Endodermal cell (in vitro differentiated cells): Measurements from ENCODE around the gene GAN. TPM values are rescaled to one million over a fixed set of nuclear protein-coding genes. Genes with fewer than 3 reads are reported as not detected.

Experiments used
- DNase-seq: peaks from one replicate; pipeline ENCODE4 v3.0.0-alpha.2; 2017
- H3K27ac ChIP-seq: 2 replicates; pipeline ENCODE4 v1.5.1; 2013; ENCODE audit warnings: mild to moderate bottlenecking, low read depth, low read length, moderate library complexity
- H3K27me3 ChIP-seq: 2 replicates; pipeline ENCODE4 v1.6.1; 2013; ENCODE audit warnings: mild to moderate bottlenecking, low read length, moderate library complexity; ENCODE audit not compliant: insufficient read depth, control insufficient read depth, poor library complexity, severe bottlenecking
- H3K36me3 ChIP-seq: 2 replicates; pipeline ENCODE4 v1.7.0; 2013; ENCODE audit warnings: mild to moderate bottlenecking, low read length, moderate library complexity; ENCODE audit not compliant: control insufficient read depth, insufficient read depth
- H3K4me1 ChIP-seq: one replicate; pipeline ENCODE4 v1.7.0; 2013; ENCODE audit warnings: low read length; ENCODE audit not compliant: control insufficient read depth, insufficient read depth
- H3K4me3 ChIP-seq: 2 replicates; pipeline ENCODE4 v1.5.1; 2013; ENCODE audit warnings: mild to moderate bottlenecking, low read length, moderate library complexity
- H3K9ac ChIP-seq: 2 replicates; pipeline ENCODE4 v1.6.1; 2013; ENCODE audit warnings: mild to moderate bottlenecking, low read length, moderate library complexity; ENCODE audit not compliant: poor library complexity, severe bottlenecking; ENCODE audit errors: extremely low read depth
- H3K9me3 ChIP-seq: 2 replicates; pipeline ENCODE4 v1.6.1; 2013; ENCODE audit warnings: mild to moderate bottlenecking, low read length, moderate library complexity; ENCODE audit not compliant: control insufficient read depth
- H3K27ac Mint-ChIP-seq: 2 replicates; pipeline ENCODE4 v1.8.0; 2020; ENCODE audit warnings: mixed read lengths
- H3K27me3 Mint-ChIP-seq: 2 replicates; pipeline ENCODE4 v1.8.0; 2021; ENCODE audit warnings: mild to moderate bottlenecking, mixed read lengths; ENCODE audit not compliant: insufficient read depth
- H3K36me3 Mint-ChIP-seq: 2 replicates; pipeline ENCODE4 v1.8.0; 2020; ENCODE audit warnings: low read depth, mixed read lengths
- H3K4me1 Mint-ChIP-seq: 2 replicates; pipeline ENCODE4 v1.8.0; 2020; ENCODE audit warnings: mixed read lengths
- H3K4me3 Mint-ChIP-seq: 2 replicates; pipeline ENCODE4 v1.8.0; 2020; ENCODE audit warnings: mild to moderate bottlenecking, moderate library complexity, mixed read lengths
- H3K9me3 Mint-ChIP-seq: 2 replicates; pipeline ENCODE4 v1.8.0; 2020; ENCODE audit warnings: mild to moderate bottlenecking, mixed read lengths
- CTCF ChIP-seq: fragments of 200-600 bp; sonication (generic); conservative IDR thresholded peaks from 2 replicates; pipeline ENCODE4 v1.5.0; 2021; ENCODE audit warnings: antibody characterized with exemption, mild to moderate bottlenecking
- WGBS, 2 experiments: methylation state at CpG; one replicate each; pipeline versions ENCODE4 v1.1.5 to v1.1.7; 2013; ENCODE audit warnings: missing lambda C conversion rate in 2 of 2, mixed read lengths in 1 of 2; ENCODE audit not compliant: insufficient coverage in 1 of 2, insufficient read length in 1 of 2; 5-methylcytosine and 5-hydroxymethylcytosine counted together
- total RNA-seq, 2 donors: library from RNA; stranded (reverse); fragmentation: NEBNext Ultra II Directional in 1 of 2; extraction: Animal tissue kit (Norgen Biotek cat#: 25700) in 1 of 2; gene quantifications; 2 replicates in 1 of 2; 3 replicates in 1 of 2; pipeline ENCODE4 v1.2.1, GENCODE V29; 2021

GAN gene
- total RNA-seq, 2 donors from 2014 or later = 23.4 to 28.9 TPM

DNA sequence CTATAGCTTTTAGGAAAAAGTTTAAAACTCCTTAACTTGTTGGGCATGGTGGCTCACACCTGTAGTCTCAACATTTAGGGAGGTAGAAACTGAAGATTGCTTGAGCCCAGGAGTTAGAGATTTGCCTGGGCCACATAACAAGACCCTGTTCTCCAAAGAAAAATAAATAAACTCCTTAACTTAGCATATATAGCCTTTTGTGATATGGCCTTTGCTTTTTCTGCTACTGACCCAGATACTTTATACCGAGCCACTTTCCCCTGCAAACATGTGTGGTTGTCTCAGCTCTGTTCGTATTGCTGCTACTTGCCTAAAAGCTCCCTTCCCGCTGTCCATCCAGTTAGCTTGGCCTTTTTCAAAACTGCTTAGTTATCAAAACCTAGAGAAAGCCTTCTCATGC, 51.0 kb downstream of the GAN start:
- Mint-ChIP-seq H3K4me1 (no peaks in the 10 kb centered on the region), H3K4me3 (no peak overlapping the region), H3K27me3 (no peaks in the 10 kb centered on the region), H3K36me3 (peaks cover 67% of the 10 kb centered on the region), H3K27ac (no peak overlapping the region), H3K9me3 (no peaks in the 10 kb centered on the region)
- Histone ChIP-seq H3K4me1 (no peaks in the 10 kb centered on the region), H3K4me3 (no peak overlapping the region), H3K27ac (no peak overlapping the region), H3K36me3 (peaks cover 82% of the 10 kb centered on the region), H3K9me3 (no peaks in the 10 kb centered on the region), H3K27me3 (no peaks in the 10 kb centered on the region), H3K9ac (no peak overlapping the region)
- WGBS, 2 experiments = 93 to 100% methylated on average over 2 to 3 of the region's 3 CpGs
- DNase-seq = no peak
- no peak for TF ChIP-seq CTCF

- H3K9me3 Mint-ChIP-seq = no peaks in the 10 kb centered on the region
- WGBS, 2 experiments = 76 to 77% methylated on average over 8 to 12 of the region's 12 CpGs
- Histone ChIP-seq H3K9ac (no peak overlapping the region), H3K4me1 (no peaks in the 10 kb centered on the region), H3K27ac (no peak overlapping the region), H3K9me3 (no peaks in the 10 kb centered on the region), H3K36me3 (peaks cover 82% of the 10 kb centered on the region), H3K27me3 (no peaks in the 10 kb centered on the region), H3K4me3 (no peak overlapping the region)
- peaks cover 71% of the 10 kb centered on the region for H3K36me3 Mint-ChIP-seq
- no peaks in the 10 kb centered on the region for H3K4me1 Mint-ChIP-seq
- H3K27me3 Mint-ChIP-seq = no peaks in the 10 kb centered on the region
- no peak for DNase-seq
- TF ChIP-seq CTCF = peak; percentile 84
- H3K27ac Mint-ChIP-seq = no peak overlapping the region
- H3K4me3 Mint-ChIP-seq = no peak overlapping the region
These were observed 51.7 kb downstream of the GAN start for GRCh38 chr16:81366316-81366932.

GRCh38 chr16:81367821-81368220, 53.1 kb downstream of the GAN start:
- TF ChIP-seq CTCF = no peak
- H3K27ac Mint-ChIP-seq = no peak overlapping the region
- H3K36me3 Mint-ChIP-seq = peaks cover 61% of the 10 kb centered on the region
- no peaks in the 10 kb centered on the region for H3K4me1 Mint-ChIP-seq
- no peak overlapping the region for H3K4me3 ChIP-seq
- H3K4me3 Mint-ChIP-seq = no peak overlapping the region
- H3K9me3 Mint-ChIP-seq = no peaks in the 10 kb centered on the region
- H3K9me3 ChIP-seq = no peaks in the 10 kb centered on the region
- peaks cover 81% of the 10 kb centered on the region for H3K36me3 ChIP-seq
- no peak overlapping the region for H3K9ac ChIP-seq
- no peaks in the 10 kb centered on the region for H3K27me3 Mint-ChIP-seq
- no peaks in the 10 kb centered on the region for H3K27me3 ChIP-seq
- DNase-seq = no peak
- no peaks in the 10 kb centered on the region for H3K4me1 ChIP-seq
- WGBS, 2 experiments = 98 to 100% methylated on average over 4 to 6 of the region's 6 CpGs
- no peak overlapping the region for H3K27ac ChIP-seq
